Measurements from ENCODE around the gene HEXIM2. TPM values are rescaled to one million over a fixed set of nuclear protein-coding genes. Genes with fewer than 3 reads are reported as not detected.

Gene HEXIM2
- total and polyA plus RNA-seq, 2 of the 13 experiments (the other 11 are each of a cell fraction or from before 2014, with no cell fraction given) = 27.1 to 32.4 TPM

DNA sequence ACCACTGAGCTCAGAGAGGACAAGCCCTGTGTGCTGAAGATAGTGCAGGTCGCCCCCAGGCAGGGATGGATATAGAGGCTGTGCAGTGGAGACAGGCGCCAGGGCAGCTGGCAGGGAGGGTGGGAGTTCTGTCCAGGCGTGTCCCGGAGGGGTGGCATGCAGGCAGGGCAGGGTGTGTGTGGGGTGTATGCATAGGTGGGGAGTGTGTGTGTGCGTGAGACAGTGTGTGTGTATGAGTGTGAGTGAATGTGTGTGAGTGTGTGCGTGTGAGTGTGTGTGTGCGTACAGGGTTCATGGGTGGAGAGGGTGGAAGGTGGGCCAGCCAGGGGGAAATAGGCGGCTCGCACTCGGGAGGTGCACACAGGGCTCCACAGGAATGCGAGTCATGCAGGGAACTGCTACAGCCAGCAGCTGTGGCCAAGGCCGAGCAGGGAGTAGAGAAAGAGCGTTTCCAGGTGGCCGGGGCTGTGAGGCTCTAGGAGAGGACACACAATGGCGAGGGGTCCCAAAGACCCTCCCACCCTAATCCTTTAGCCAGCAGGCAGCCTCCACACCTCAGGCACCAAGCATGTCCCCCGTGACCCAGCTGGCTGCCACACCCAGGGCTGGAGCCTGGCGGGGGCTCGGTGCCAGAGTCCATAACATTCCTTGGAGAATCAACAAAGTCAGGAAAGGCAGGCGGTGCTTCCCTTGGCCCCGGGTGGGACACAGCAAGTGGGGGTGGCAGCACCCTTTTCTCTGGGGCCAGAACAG, 34.0 kb upstream of the HEXIM2 start (continued):
- TF ChIP-seq ZKSCAN1 (IDR thresholded peaks at IDR 0.05; ENCODE audit: low read length) = no peak
- TF ChIP-seq FIP1L1 (IDR thresholded peaks at IDR 0.05; ENCODE audit: borderline replicate concordance, insufficient read depth, low read depth, low read length) = 0 out of 2 replicates have a peak, but pooled peaks have one; percentile 39
- no peak for TF ChIP-seq ZNF513 (CRISPR knock-in tag; conservative IDR thresholded peaks at IDR 0.05)
- no peak for TF ChIP-seq SETDB1 (CRISPR knock-in tag; IDR thresholded peaks at IDR 0.05; ENCODE audit: borderline replicate concordance)
- no peak for TF ChIP-seq NRL (CRISPR knock-in tag; IDR thresholded peaks at IDR 0.05; ENCODE audit: borderline replicate concordance)
- no peak for TF ChIP-seq GATA4 (IDR thresholded peaks at IDR 0.05; ENCODE audit: borderline replicate concordance, low read depth)
- peak; percentile 46; the same call in 1 of the 2 replicates for TF ChIP-seq KDM2A (CRISPR knock-in tag; IDR thresholded peaks at IDR 0.05; ENCODE audit: borderline replicate concordance, low read depth)
- TF ChIP-seq SOX13 (IDR thresholded peaks at IDR 0.05) = no peak
- TF ChIP-seq SOX13 (CRISPR knock-in tag; conservative IDR thresholded peaks at IDR 0.05 in 1 of 2, IDR thresholded peaks at IDR 0.05 in 1 of 2) = peak in 1 of 2 experiments; percentile 60; a peak in 1 of 4 replicates
- TF ChIP-seq, protein P1, sequence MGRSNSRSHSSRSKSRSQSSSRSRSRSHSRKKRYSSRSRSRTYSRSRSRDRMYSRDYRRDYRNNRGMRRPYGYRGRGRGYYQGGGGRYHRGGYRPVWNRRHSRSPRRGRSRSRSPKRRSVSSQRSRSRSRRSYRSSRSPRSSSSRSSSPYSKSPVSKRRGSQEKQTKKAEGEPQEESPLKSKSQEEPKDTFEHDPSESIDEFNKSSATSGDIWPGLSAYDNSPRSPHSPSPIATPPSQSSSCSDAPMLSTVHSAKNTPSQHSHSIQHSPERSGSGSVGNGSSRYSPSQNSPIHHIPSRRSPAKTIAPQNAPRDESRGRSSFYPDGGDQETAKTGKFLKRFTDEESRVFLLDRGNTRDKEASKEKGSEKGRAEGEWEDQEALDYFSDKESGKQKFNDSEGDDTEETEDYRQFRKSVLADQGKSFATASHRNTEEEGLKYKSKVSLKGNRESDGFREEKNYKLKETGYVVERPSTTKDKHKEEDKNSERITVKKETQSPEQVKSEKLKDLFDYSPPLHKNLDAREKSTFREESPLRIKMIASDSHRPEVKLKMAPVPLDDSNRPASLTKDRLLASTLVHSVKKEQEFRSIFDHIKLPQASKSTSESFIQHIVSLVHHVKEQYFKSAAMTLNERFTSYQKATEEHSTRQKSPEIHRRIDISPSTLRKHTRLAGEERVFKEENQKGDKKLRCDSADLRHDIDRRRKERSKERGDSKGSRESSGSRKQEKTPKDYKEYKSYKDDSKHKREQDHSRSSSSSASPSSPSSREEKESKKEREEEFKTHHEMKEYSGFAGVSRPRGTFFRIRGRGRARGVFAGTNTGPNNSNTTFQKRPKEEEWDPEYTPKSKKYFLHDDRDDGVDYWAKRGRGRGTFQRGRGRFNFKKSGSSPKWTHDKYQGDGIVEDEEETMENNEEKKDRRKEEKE (IDR thresholded peaks at IDR 0.05) = no peak
- no peak for TF ChIP-seq USF2 (IDR thresholded peaks at IDR 0.05; ENCODE audit: low read depth, low read length)
- no peak for TF ChIP-seq USF2 (CRISPR knock-in tag; IDR thresholded peaks at IDR 0.05; ENCODE audit: borderline replicate concordance)
- no peak for TF ChIP-seq TCF7L2 (IDR thresholded peaks at IDR 0.05; ENCODE audit: low read depth, low read length)
- no peak for TF ChIP-seq FOXC1 (CRISPR knock-in tag; IDR thresholded peaks at IDR 0.05; ENCODE audit: borderline replicate concordance)
- no peak for TF ChIP-seq ZFP36 (IDR thresholded peaks at IDR 0.05; ENCODE audit: borderline replicate concordance, low read depth, low read length, partially characterized antibody)
- peak; percentile 22; the same call in 1 of the 2 replicates for TF ChIP-seq ZNF746 (CRISPR knock-in tag; IDR thresholded peaks at IDR 0.05)
- TF ChIP-seq, protein P2, sequence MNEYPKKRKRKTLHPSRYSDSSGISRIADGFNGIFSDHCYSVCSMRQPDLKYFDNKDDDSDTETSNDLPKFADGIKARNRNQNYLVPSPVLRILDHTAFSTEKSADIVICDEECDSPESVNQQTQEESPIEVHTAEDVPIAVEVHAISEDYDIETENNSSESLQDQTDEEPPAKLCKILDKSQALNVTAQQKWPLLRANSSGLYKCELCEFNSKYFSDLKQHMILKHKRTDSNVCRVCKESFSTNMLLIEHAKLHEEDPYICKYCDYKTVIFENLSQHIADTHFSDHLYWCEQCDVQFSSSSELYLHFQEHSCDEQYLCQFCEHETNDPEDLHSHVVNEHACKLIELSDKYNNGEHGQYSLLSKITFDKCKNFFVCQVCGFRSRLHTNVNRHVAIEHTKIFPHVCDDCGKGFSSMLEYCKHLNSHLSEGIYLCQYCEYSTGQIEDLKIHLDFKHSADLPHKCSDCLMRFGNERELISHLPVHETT (CRISPR knock-in tag; conservative IDR thresholded peaks at IDR 0.05) = no peak
- no peak; the same call in 1 of the 2 replicates for TF ChIP-seq PAX8 (CRISPR knock-in tag; IDR thresholded peaks at IDR 0.05; ENCODE audit: borderline replicate concordance)
- TF ChIP-seq ZFP1 (CRISPR knock-in tag; IDR thresholded peaks at IDR 0.05) = no peak
- TF ChIP-seq ZSCAN20 (CRISPR knock-in tag; IDR thresholded peaks at IDR 0.05; ENCODE audit: borderline replicate concordance) = no peak
